K562 (cell line): ENCODE data around the gene PRELID3B. TPM values are rescaled to one million over a fixed set of nuclear protein-coding genes. Genes with fewer than 3 reads are reported as not detected.
A peak's percentile ranks its signal among the peaks of the same experiment; 100 is the strongest.

ENCODE experiments used
- CREB5 ChIP-seq: fragments of 250-450 bp; sonication (Bioruptor Pico); IDR thresholded peaks from 2 replicates; pipeline ENCODE4 v1.5.0; 2020; ENCODE audit warnings: mild to moderate bottlenecking
- E2F3 ChIP-seq: fragments of 250-450 bp; sonication (Bioruptor Pico); IDR thresholded peaks from 2 replicates; pipeline ENCODE4 v1.4.0; 2020; ENCODE audit warnings: mild to moderate bottlenecking
- ELK1 ChIP-seq: sonication (generic); formaldehyde crosslinking; IDR thresholded peaks from 2 replicates; pipeline ENCODE4 v1.8.1; 2022; ENCODE audit warnings: missing genetic modification reagents
- ESRRA ChIP-seq: fragments of 450-650 bp; IDR thresholded peaks from 2 replicates; pipeline ENCODE4 v1.6.1; 2014; ENCODE audit warnings: low read depth, mild to moderate bottlenecking, moderate library complexity, borderline replicate concordance
- ETV6 ChIP-seq, 3 experiments: fragments of 150-350 bp in 1 of 3; sonication (generic) in 1 of 3; formaldehyde crosslinking in 1 of 3; IDR thresholded peaks; 2 replicates each; pipeline versions ENCODE4 v1.6.1 to v1.8.0; 2014 to 2022; ENCODE audit warnings: borderline replicate concordance in 2 of 3, low read depth in 2 of 3, antibody characterized with exemption in 1 of 3, low read length in 1 of 3, mild to moderate bottlenecking in 1 of 3, missing genetic modification reagents in 1 of 3
- FOSL1 ChIP-seq: fragments of 200-800 bp; sonication (Bioruptor generic); conservative IDR thresholded peaks from 2 replicates; pipeline ENCODE4 v1.6.1; 2016; ENCODE audit warnings: missing genetic modification characterization, missing compliant biosample characterization
- FOXK2 ChIP-seq, 2 experiments: fragments of 450-650 bp; IDR thresholded peaks in 1 of 2; conservative IDR thresholded peaks in 1 of 2; 2 replicates each; pipeline ENCODE4 v1.6.1; 2016; ENCODE audit warnings: low read depth in 2 of 2, mild to moderate bottlenecking in 1 of 2
- KLF6 ChIP-seq: fragments of 250-450 bp; sonication (Bioruptor Pico); IDR thresholded peaks from 2 replicates; pipeline ENCODE4 v1.4.0; 2020; ENCODE audit warnings: mild to moderate bottlenecking, moderate library complexity, borderline replicate concordance
- PHB2 ChIP-seq: fragments of 450-650 bp; IDR thresholded peaks from 2 replicates; pipeline ENCODE4 v1.6.1; 2017; ENCODE audit warnings: low read depth
- PTBP1 ChIP-seq: fragments of 200-400 bp; formaldehyde crosslinking; IDR thresholded peaks from 2 replicates; pipeline ENCODE4 v1.6.1; 2017; ENCODE audit warnings: low read depth, low read length
- RBBP5 ChIP-seq: fragments of 200-600 bp; sonication (generic); IDR thresholded peaks from 2 replicates; pipeline ENCODE4 v1.6.1; 2012; ENCODE audit warnings: borderline replicate concordance, mild to moderate bottlenecking, low read length, control low read depth, inconsistent platforms; ENCODE audit not compliant: insufficient read depth, poor library complexity, severe bottlenecking
- RBM25 ChIP-seq: fragments of 200-400 bp; formaldehyde crosslinking; IDR thresholded peaks from 2 replicates; pipeline ENCODE4 v1.6.1; 2018; ENCODE audit warnings: low read length, low read depth, moderate library complexity; ENCODE audit not compliant: severe bottlenecking
- RNF2 ChIP-seq: sonication (generic); IDR thresholded peaks from 2 replicates; pipeline ENCODE4 v1.6.1; 2016
- SOX6 ChIP-seq: fragments of 450-650 bp; IDR thresholded peaks from 2 replicates; pipeline ENCODE4 v1.6.1; 2014; ENCODE audit warnings: mild to moderate bottlenecking
- ZBTB1 ChIP-seq: sonication (generic); formaldehyde crosslinking; IDR thresholded peaks from 2 replicates; pipeline ENCODE4 v1.8.1; 2023; ENCODE audit warnings: missing genetic modification reagents, low read depth, mild to moderate bottlenecking, borderline replicate concordance
- ZBTB11 ChIP-seq, 3 experiments: fragments of 200-800 bp in 1 of 3; fragments of 250-450 bp in 1 of 3; fragments of 450-650 bp in 1 of 3; sonication (Bioruptor Pico) in 1 of 3; sonication (Bioruptor generic) in 1 of 3; formaldehyde crosslinking in 1 of 3; IDR thresholded peaks; 2 replicates each; pipeline versions ENCODE4 v1.6.1 to v1.8.0; 2016 to 2022; ENCODE audit warnings: mild to moderate bottlenecking in 2 of 3, missing genetic modification characterization in 2 of 3, missing compliant biosample characterization in 1 of 3, moderate library complexity in 1 of 3
- ZNF165 ChIP-seq: fragments of 250-450 bp; sonication (Bioruptor Pico); IDR thresholded peaks from 2 replicates; pipeline ENCODE4 v1.4.0; 2020; ENCODE audit warnings: borderline replicate concordance
- ZNF324 ChIP-seq: fragments of 250-450 bp; sonication (Bioruptor Pico); IDR thresholded peaks from 2 replicates; pipeline ENCODE4 v1.4.0; 2020; ENCODE audit warnings: mild to moderate bottlenecking
- ZNF511 ChIP-seq: sonication (generic); formaldehyde crosslinking; IDR thresholded peaks from 2 replicates; pipeline ENCODE4 v1.8.0; 2022; ENCODE audit warnings: mild to moderate bottlenecking, missing genetic modification reagents
- ZSCAN29 ChIP-seq: fragments of 450-650 bp; IDR thresholded peaks from 2 replicates; pipeline ENCODE4 v1.6.1; 2017
- ZZZ3 ChIP-seq: fragments of 450-650 bp; IDR thresholded peaks from 2 replicates; pipeline ENCODE4 v1.6.1; 2016; ENCODE audit warnings: antibody characterized with exemption, mild to moderate bottlenecking, moderate library complexity
- polyA plus RNA-seq, 8 experiments: library from polyadenylated mRNA; depleted of rRNA in 4 of 8; stranded (reverse) in 5 of 8; unstranded in 3 of 8; fragments of >200 nt; fragmentation: Nextera tagmentation in 2 of 8; fragmentation: Illumina TruSeq in 1 of 8; extraction: Ambion mirVana in 2 of 8; extraction: Trizol in 1 of 8; gene quantifications; 2 replicates each; pipeline versions ENCODE4 v1.2.1 to v1.2.3, GENCODE V29; 2011 to 2014; ENCODE audit warnings: inconsistent platforms in 1 of 8, missing spikeins in 1 of 8
- total RNA-seq, 7 experiments: library from RNA; depleted of rRNA in 6 of 7; stranded (reverse); fragments of >200 nt in 6 of 7; fragmentation: Illumina TruSeq in 2 of 7; extraction: Trizol in 2 of 7; gene quantifications; 2 replicates each; pipeline versions ENCODE4 v1.2.1 to v1.2.3, GENCODE V29; 2011 to 2021; ENCODE audit warnings: low replicate concordance in 1 of 7

PRELID3B gene
- total and polyA plus RNA-seq, 9 of the 15 experiments (the other 6 are each of a cell fraction or from before 2014, with no cell fraction given), result 77.0 to 186 (median 101) TPM

- TF ChIP-seq FOSL1 (tag) (no peak), FOXK2 (conservative IDR thresholded peaks at IDR 0.05 in 1 of 2, IDR thresholded peaks at IDR 0.05 in 1 of 2; ENCODE audit: low read depth in 2 of 2) (no peak), ZBTB1 (CRISPR knock-in tag) (no peak), KLF6 (CRISPR knock-in tag) (no peak), ZNF324 (CRISPR knock-in tag) (no peak), CREB5 (CRISPR knock-in tag) (no peak), SOX6 (no peak), PHB2 (no peak), ZSCAN29 (no peak), ZBTB11 (CRISPR knock-in tag; IDR thresholded peaks at IDR 0.05) (peak in 1 of 3 experiments; percentile 24; a peak in 2 of 6 replicates), ZZZ3 (no peak), RBM25 (no peak), RBBP5 (peak; percentile 66), ZNF165 (CRISPR knock-in tag) (no peak), ESRRA (peak; percentile 95), PTBP1 (no peak), ZNF511 (peak; percentile 86), E2F3 (CRISPR knock-in tag) (no peak), RNF2 (no peak; the same call in 1 of the 2 replicates), ELK1 (CRISPR knock-in tag) (no peak), ETV6 (IDR thresholded peaks at IDR 0.05; ENCODE audit: borderline replicate concordance in 1 of 2, low read depth in 2 of 2, low read length in 1 of 2) (no peak), ETV6 (CRISPR knock-in tag; IDR thresholded peaks at IDR 0.05; ENCODE audit: borderline replicate concordance) (0 out of 2 replicates have a peak, but pooled peaks have one; percentile 79)
Measured at GRCh38 chr20:59042151-59042795, at the start of gene PRELID3B (continued).
